Panc1 (cell line): ENCODE measurements around the gene KCNK5. TPM values are rescaled to one million over a fixed set of nuclear protein-coding genes. Genes with fewer than 3 reads are reported as not detected.

Experiments used
- ATAC-seq: fragments of 200-7000 bp; cut with Tn5 transposase; 2 replicates; pipeline ENCODE4 v1.9.1; 2020; ENCODE audit warnings: mild to moderate bottlenecking, moderate library complexity
- BruUV-seq: library from RNA; stranded (reverse); fragments of 400-500 nt; replicated peaks from 2 replicates; lab custom pipeline; 2021; lab: Mats Ljungman, UMichigan
- CTCF ChIA-PET: fragments of 300-600 bp; sonication (Branson Sonifier 250); formaldehyde crosslinking; loops from one replicate; lab custom pipeline; 2022; ENCODE audit warnings: antibody characterized with exemption; lab: Charles Lee
- POLR2A ChIA-PET: fragments of 300-600 bp; sonication (Branson Sonifier 250); formaldehyde crosslinking; loops from one replicate; lab custom pipeline; 2022; ENCODE audit warnings: antibody characterized with exemption; lab: Charles Lee
- DNase-seq: peaks from one replicate; pipeline ENCODE4 v3.0.0-alpha.2; 2010; ENCODE audit warnings: low read depth, low spot score
- H3K27ac ChIP-seq: 2 replicates; pipeline ENCODE4 v1.5.1; 2011; ENCODE audit warnings: mild to moderate bottlenecking, low read length, inconsistent platforms
- H3K27me3 ChIP-seq: fragments of 200-500 bp; sonication (Bioruptor generic); 2 replicates; pipeline ENCODE4 v1.6.0; 2014; ENCODE audit warnings: low read length, inconsistent platforms; ENCODE audit not compliant: control insufficient read depth, insufficient read depth
- H3K36me3 ChIP-seq: fragments of 200-500 bp; sonication (Bioruptor generic); 2 replicates; pipeline ENCODE4 v1.5.1; 2014; ENCODE audit warnings: inconsistent platforms, mild to moderate bottlenecking, low read length, moderate library complexity; ENCODE audit not compliant: control insufficient read depth, insufficient read depth
- H3K4me1 ChIP-seq: 2 replicates; pipeline ENCODE4 v1.5.1; 2011; ENCODE audit warnings: inconsistent platforms, mild to moderate bottlenecking, low read length, moderate library complexity; ENCODE audit not compliant: control insufficient read depth, insufficient read depth
- H3K4me3 ChIP-seq, 2 experiments: 2 replicates each; pipeline ENCODE4 v1.5.1; 2011 to 2012; ENCODE audit warnings: low read depth in 2 of 2, low read length in 2 of 2, mild to moderate bottlenecking in 2 of 2, inconsistent platforms in 1 of 2, moderate library complexity in 1 of 2
- H3K9me3 ChIP-seq: fragments of 200-500 bp; sonication (Bioruptor generic); 2 replicates; pipeline ENCODE4 v1.5.1; 2014; ENCODE audit warnings: low read depth, mild to moderate bottlenecking, inconsistent platforms, low read length, moderate library complexity; ENCODE audit not compliant: control insufficient read depth, insufficient read depth
- CTCF ChIP-seq: fragments of 450-650 bp; IDR thresholded peaks from 2 replicates; pipeline ENCODE4 v1.5.1; 2017; ENCODE audit warnings: mild to moderate bottlenecking
- POLR2AphosphoS5 ChIP-seq: IDR thresholded peaks from 2 replicates; pipeline ENCODE4 v1.6.1; 2012; ENCODE audit warnings: mild to moderate bottlenecking, low read depth, low read length, moderate library complexity
- REST ChIP-seq, 2 experiments: IDR thresholded peaks; 2 replicates each; pipeline ENCODE4 v1.6.1; 2011 to 2012; ENCODE audit warnings: low read depth in 2 of 2, control low read depth in 1 of 2, low read length in 1 of 2, mild to moderate bottlenecking in 1 of 2, moderate library complexity in 1 of 2; ENCODE audit not compliant: insufficient read depth in 1 of 2
- SIN3A ChIP-seq: IDR thresholded peaks from 2 replicates; pipeline ENCODE4 v1.6.1; 2012; ENCODE audit warnings: low read depth, mild to moderate bottlenecking, low read length, moderate library complexity, borderline replicate concordance; ENCODE audit not compliant: insufficient read depth
- TCF7L2 ChIP-seq: IDR thresholded peaks from 2 replicates; pipeline ENCODE4 v1.6.1; 2011; ENCODE audit warnings: mild to moderate bottlenecking, low read depth, low read length, inconsistent platforms
- in situ Hi-C: cut with HindIII; loops from 2 replicates; pipeline ENCODE4 v1.10.0; 2016; ENCODE audit warnings: low sequenced_read_pairs, low pct_unique_long_range_greater_than_20kb
- intact Hi-C: fragments of 100-400 bp; cut with micrococcal nuclease; formaldehyde crosslinking; loops from one replicate; pipeline ENCODE4 v1.10.0; 2022; ENCODE audit not compliant: unreplicated experiment
- total RNA-seq: library from RNA; stranded (reverse); gene quantifications from one replicate; pipeline ENCODE4 v1.2.1, GENCODE V29; 2021; ENCODE audit not compliant: unreplicated experiment

KCNK5 gene
- total RNA-seq, 1 experiment from 2014 or later: 0.77 TPM

GRCh38 chr6:39227476-39227875, 1.8 kb downstream of the KCNK5 start:
- intact Hi-C loops (no loop called here), in situ Hi-C loops (no loop called here)
- ATAC-seq (no peak), DNase-seq (no peak)
- ChIA-PET POLR2A (no interaction called here), CTCF (no interaction called here)
- TF ChIP-seq POLR2AphosphoS5 (no peak), REST (IDR thresholded peaks at IDR 0.05; ENCODE audit: insufficient read depth in 1 of 2, low read depth in 2 of 2, low read length in 1 of 2) (no peak), SIN3A (no peak), CTCF (no peak), TCF7L2 (no peak)
- TSS peak; percentile 74 for BruUV-seq
- no peaks in the 10 kb centered on the region for H3K9me3 ChIP-seq
- no peak overlapping the region for H3K27ac ChIP-seq
- no peak overlapping the region for H3K4me3 ChIP-seq
- peaks cover 9% of the 10 kb centered on the region for H3K27me3 ChIP-seq
- H3K36me3 ChIP-seq: no peaks in the 10 kb centered on the region; the same call in 1 of the 2 replicates
- H3K4me1 ChIP-seq: peaks cover 3% of the 10 kb centered on the region; the same call in 1 of the 2 replicates

- POLR2A ChIA-PET: no interaction called here
- TF ChIP-seq REST (IDR thresholded peaks at IDR 0.05; ENCODE audit: insufficient read depth in 1 of 2, low read depth in 2 of 2, low read length in 1 of 2) (no peak), CTCF (no peak), POLR2AphosphoS5 (no peak), SIN3A (no peak), TCF7L2 (no peak)
These were observed 2.5 kb downstream of the KCNK5 start for GRCh38 chr6:39226639-39227329.

More at GRCh38 chr6:39226639-39227329, 2.5 kb downstream of the KCNK5 start:
- DNase-seq: no peak
- peaks cover 3% of the 10 kb centered on the region; the same call in 1 of the 2 replicates for H3K4me1 ChIP-seq
- H3K27ac ChIP-seq: no peak overlapping the region
- H3K36me3 ChIP-seq: no peaks in the 10 kb centered on the region; the same call in 1 of the 2 replicates
- no peak overlapping the region for H3K4me3 ChIP-seq
- no TSS peak for BruUV-seq
- intact Hi-C loops (no loop called here), in situ Hi-C loops (no loop called here)
- peaks cover 9% of the 10 kb centered on the region for H3K27me3 ChIP-seq
- ATAC-seq: no peak
- CTCF ChIA-PET: no interaction called here
- no peaks in the 10 kb centered on the region for H3K9me3 ChIP-seq
